Activated CD4-positive, alpha-beta memory T cell treated with anti-CD3 and anti-CD28 coated beads for 36 hours (primary cell): ENCODE data around the gene RERE. TPM values are rescaled to one million over a fixed set of nuclear protein-coding genes. Genes with fewer than 3 reads are reported as not detected.
A peak's percentile ranks its signal among the peaks of the same experiment; 100 is the strongest.
"Not testable (repeated sequence)": the region's sequence is repeated elsewhere in the genome, so short reads cannot be mapped to it uniquely, and the experiment has no call there.

Experiments
- CTCF ChIA-PET: fragments of 350-600 bp; sonication (Branson Sonifier 250); formaldehyde crosslinking; loops from one replicate; lab custom pipeline; 2021; ENCODE audit warnings: antibody characterized with exemption, inconsistent platforms; lab: Charles Lee
- POLR2A ChIA-PET: fragments of 350-600 bp; sonication (Branson Sonifier 250); formaldehyde crosslinking; loops from one replicate; lab custom pipeline; 2021; ENCODE audit warnings: antibody characterized with exemption; lab: Charles Lee
- DNase-seq: peaks from one replicate; pipeline ENCODE4 v3.0.0-alpha.2; 2020
- H3K27ac Mint-ChIP-seq: one replicate; pipeline ENCODE4 v1.8.0; 2021; ENCODE audit warnings: mixed read lengths
- H3K27me3 Mint-ChIP-seq: one replicate; pipeline ENCODE4 v1.8.0; 2021; ENCODE audit warnings: mixed read lengths
- H3K36me3 Mint-ChIP-seq: one replicate; pipeline ENCODE4 v1.8.0; 2021; ENCODE audit warnings: mixed read lengths
- H3K4me1 Mint-ChIP-seq: one replicate; pipeline ENCODE4 v1.8.0; 2021; ENCODE audit warnings: low read depth, mixed read lengths
- H3K4me3 Mint-ChIP-seq: one replicate; pipeline ENCODE4 v1.8.0; 2021; ENCODE audit warnings: mild to moderate bottlenecking, mixed read lengths
- H3K9me3 Mint-ChIP-seq: one replicate; pipeline ENCODE4 v1.8.0; 2021; ENCODE audit warnings: mixed read lengths
- intact Hi-C: fragments of 100-400 bp; cut with micrococcal nuclease; formaldehyde crosslinking; loops from one replicate; pipeline ENCODE4 v1.15.1; 2023
- total RNA-seq, 2 experiments: library from RNA; stranded (reverse); gene quantifications; one replicate each; pipeline ENCODE4 v1.2.3, GENCODE V29; 2021

Gene RERE
- total RNA-seq, 2 experiments from 2014 or later: 45.0 to 50.5 TPM

- Mint-ChIP-seq H3K9me3 (no peaks in the 10 kb centered on the region), H3K36me3 (no peaks in the 10 kb centered on the region), H3K4me3 (no peak overlapping the region), H3K27me3 (no peaks in the 10 kb centered on the region), H3K27ac (no peak overlapping the region), H3K4me1 (peaks cover 58% of the 10 kb centered on the region)
- ChIA-PET CTCF (interaction anchor here (0.8 to 1.1 kb wide), 3 partner anchors 25 to 221 kb away, joined by 3 to 4 read pairs (median 3); no protein-coding TSS in a partner anchor), POLR2A (no interaction called here)
- no peak for DNase-seq
- intact Hi-C loops: loop anchor here (2.0 kb wide), 1 partner anchor 23 kb away; no protein-coding TSS in a partner anchor
Measured at GRCh38 chr1:8627728-8628127, 189.7 kb downstream of the RERE start.

- intact Hi-C loops: no loop called here
- no peak overlapping the region for H3K27ac Mint-ChIP-seq
- ChIA-PET POLR2A (no interaction called here), CTCF (interaction anchor here (0.6 kb wide), 1 partner anchor 19 kb away, joined by 3 read pairs; no protein-coding TSS in a partner anchor)
- H3K36me3 Mint-ChIP-seq: no peaks in the 10 kb centered on the region
- DNase-seq: no peak
- peaks cover 52% of the 10 kb centered on the region for H3K4me1 Mint-ChIP-seq
- no peaks in the 10 kb centered on the region for H3K9me3 Mint-ChIP-seq
- no peaks in the 10 kb centered on the region for H3K27me3 Mint-ChIP-seq
- no peak overlapping the region for H3K4me3 Mint-ChIP-seq
Measured at GRCh38 chr1:8625981-8626898, 191.2 kb downstream of the RERE start.

- no peaks in the 10 kb centered on the region for H3K27me3 Mint-ChIP-seq
- H3K36me3 Mint-ChIP-seq: no peaks in the 10 kb centered on the region
- peaks cover 51% of the 10 kb centered on the region for H3K4me1 Mint-ChIP-seq
- H3K27ac Mint-ChIP-seq: no peak overlapping the region
- ChIA-PET POLR2A (no interaction called here), CTCF (no interaction called here)
- intact Hi-C loops: no loop called here
- no peak for DNase-seq
- no peak overlapping the region for H3K4me3 Mint-ChIP-seq
- no peaks in the 10 kb centered on the region for H3K9me3 Mint-ChIP-seq
Measured at GRCh38 chr1:8625491-8625890, 191.9 kb downstream of the RERE start.

- DNase-seq: peak; percentile 37
- H3K9me3 Mint-ChIP-seq, H3K27me3 Mint-ChIP-seq, CTCF ChIA-PET, H3K36me3 Mint-ChIP-seq, H3K27ac Mint-ChIP-seq, intact Hi-C loops, POLR2A ChIA-PET, H3K4me3 Mint-ChIP-seq: not testable (repeated sequence)
- H3K4me1 Mint-ChIP-seq: peaks cover 33% of the 10 kb centered on the region
Measured at GRCh38 chr1:8623651-8624192, 193.7 kb downstream of the RERE start.

GRCh38 chr1:8621785-8622348, 195.6 kb downstream of the RERE start:
- H3K36me3 Mint-ChIP-seq, intact Hi-C loops, H3K27me3 Mint-ChIP-seq, H3K9me3 Mint-ChIP-seq, CTCF ChIA-PET, H3K27ac Mint-ChIP-seq, POLR2A ChIA-PET, H3K4me3 Mint-ChIP-seq, DNase-seq: not testable (repeated sequence)
- peaks cover 35% of the 10 kb centered on the region for H3K4me1 Mint-ChIP-seq

DNA sequence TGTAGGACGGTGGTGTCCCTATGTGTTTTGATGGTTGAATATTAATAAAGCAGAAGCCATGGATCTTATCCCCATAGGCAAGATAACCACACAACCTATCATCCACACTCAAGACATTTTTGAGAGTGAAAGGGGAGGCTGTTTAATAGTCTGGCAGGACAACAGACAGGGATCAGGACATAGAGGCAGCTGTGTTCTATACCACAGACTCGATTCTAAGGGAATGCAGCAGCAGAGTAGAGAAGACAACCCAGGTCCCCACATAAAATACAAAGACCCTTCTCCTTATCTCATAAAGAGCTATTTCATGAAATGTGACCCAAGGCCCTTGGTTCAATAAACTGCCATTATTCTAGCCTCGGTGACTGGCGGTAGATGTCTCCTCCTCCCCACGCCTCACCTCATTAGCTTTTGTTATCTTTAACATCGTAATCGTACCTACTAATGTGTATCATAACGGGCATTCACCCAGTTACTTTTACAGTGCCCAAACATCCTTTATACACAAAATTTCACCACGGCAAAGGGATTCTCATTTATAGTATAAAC, 196.3 kb downstream of the RERE start:
- H3K27ac Mint-ChIP-seq, intact Hi-C loops, CTCF ChIA-PET, H3K36me3 Mint-ChIP-seq, H3K27me3 Mint-ChIP-seq, H3K4me3 Mint-ChIP-seq, POLR2A ChIA-PET, H3K9me3 Mint-ChIP-seq, DNase-seq: not testable (repeated sequence)
- peaks cover 27% of the 10 kb centered on the region for H3K4me1 Mint-ChIP-seq

GRCh38 chr1:8619917-8620502, 197.4 kb downstream of the RERE start:
- H3K36me3 Mint-ChIP-seq, H3K4me3 Mint-ChIP-seq, H3K9me3 Mint-ChIP-seq, intact Hi-C loops, POLR2A ChIA-PET, H3K27ac Mint-ChIP-seq, H3K27me3 Mint-ChIP-seq, DNase-seq, CTCF ChIA-PET: not testable (repeated sequence)
- peaks cover 21% of the 10 kb centered on the region for H3K4me1 Mint-ChIP-seq

DNA sequence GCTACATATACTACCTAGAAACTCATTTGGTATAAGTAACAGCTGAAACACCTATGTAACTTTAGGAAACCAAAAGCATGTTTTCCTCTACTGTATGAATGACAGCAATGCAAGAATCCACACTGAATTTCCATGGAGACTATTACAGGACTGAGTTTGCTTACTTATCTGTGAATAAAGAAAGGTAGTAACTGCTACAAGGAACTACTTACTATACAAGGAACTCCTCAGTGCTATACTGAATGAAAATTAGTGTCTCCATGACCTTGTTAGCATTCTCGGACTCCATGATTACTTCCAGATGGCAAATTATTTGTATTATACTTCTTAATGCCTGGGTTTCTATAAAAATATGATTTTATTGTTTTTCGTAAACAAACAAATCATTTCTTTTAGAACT, 198.0 kb downstream of the RERE start:
- DNase-seq, H3K4me3 Mint-ChIP-seq, H3K27ac Mint-ChIP-seq, H3K9me3 Mint-ChIP-seq, H3K27me3 Mint-ChIP-seq, H3K36me3 Mint-ChIP-seq, intact Hi-C loops, POLR2A ChIA-PET, CTCF ChIA-PET: not testable (repeated sequence)
- H3K4me1 Mint-ChIP-seq: peaks cover 23% of the 10 kb centered on the region

- intact Hi-C loops, POLR2A ChIA-PET, H3K9me3 Mint-ChIP-seq, H3K27me3 Mint-ChIP-seq, H3K36me3 Mint-ChIP-seq, H3K27ac Mint-ChIP-seq, DNase-seq, H3K4me3 Mint-ChIP-seq: not testable (repeated sequence)
- H3K4me1 Mint-ChIP-seq: peaks cover 16% of the 10 kb centered on the region
- CTCF ChIA-PET: interaction anchor here (1.8 to 1.9 kb wide), 2 partner anchors 55 to 56 kb away, joined by 5 to 6 read pairs; no protein-coding TSS in a partner anchor
Measured at GRCh38 chr1:8616791-8617190, 200.6 kb downstream of the RERE start.

DNA sequence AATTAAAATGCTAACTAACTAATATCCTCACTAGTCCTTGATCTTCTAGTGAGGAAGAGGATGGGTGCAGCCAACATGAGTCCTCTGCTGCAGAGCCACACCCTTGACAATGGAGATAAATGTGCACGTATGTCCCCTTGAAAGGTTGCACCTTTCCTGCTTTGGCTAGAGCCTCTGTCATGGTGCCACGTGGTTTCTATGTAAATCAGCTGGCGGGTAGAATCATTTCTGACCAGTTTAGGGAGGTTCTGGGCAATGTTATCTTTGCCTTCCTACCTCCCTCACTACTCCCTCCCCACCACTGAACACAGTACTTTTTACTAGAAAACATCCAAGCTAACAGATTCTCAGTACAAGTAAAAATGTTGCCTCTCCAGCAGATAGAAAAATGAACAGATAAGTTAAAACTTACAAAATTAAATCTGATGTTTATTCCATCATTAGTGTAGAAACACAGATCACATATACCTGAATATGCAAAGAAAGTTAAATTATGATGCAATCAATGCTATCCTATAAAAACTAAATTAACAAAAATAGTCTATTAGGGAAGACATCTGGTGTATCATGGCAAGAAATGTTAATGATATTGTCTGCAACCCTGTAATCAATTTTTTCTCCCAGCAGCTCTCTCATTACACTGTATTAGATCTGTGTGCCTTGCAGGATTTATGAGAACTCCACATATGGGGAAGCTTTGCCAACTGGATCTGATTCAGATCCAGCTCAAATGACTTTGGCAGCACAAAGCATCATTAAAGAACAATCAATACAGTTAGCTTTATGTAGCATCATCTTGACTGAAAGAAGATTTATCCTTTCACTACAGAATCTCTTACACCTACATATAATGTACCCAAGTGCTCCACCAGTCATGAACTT, 205.6 kb downstream of the RERE start:
- H3K9me3 Mint-ChIP-seq, H3K36me3 Mint-ChIP-seq, POLR2A ChIA-PET, H3K27me3 Mint-ChIP-seq, intact Hi-C loops, H3K4me3 Mint-ChIP-seq: not testable (repeated sequence)
- Mint-ChIP-seq H3K4me1 (peaks cover 17% of the 10 kb centered on the region), H3K27ac (peak overlapping the region; percentile 28)
- CTCF ChIA-PET: interaction anchor here (0.6 to 1.1 kb wide), 2 partner anchors 58 to 238 kb away, joined by 3 to 5 read pairs; no protein-coding TSS in a partner anchor
- DNase-seq: peak; percentile 33

GRCh38 chr1:8607906-8608305, 209.5 kb downstream of the RERE start:
- no peaks in the 10 kb centered on the region for H3K27me3 Mint-ChIP-seq
- H3K4me3 Mint-ChIP-seq: no peak overlapping the region
- no peak overlapping the region for H3K27ac Mint-ChIP-seq
- ChIA-PET POLR2A (interaction anchor here (0.6 kb wide), 1 partner anchor 142 kb away, joined by 5 read pairs; no protein-coding TSS in a partner anchor), CTCF (interaction anchor here (0.7 kb wide), 1 partner anchor 19 kb away, joined by 3 read pairs; no protein-coding TSS in a partner anchor)
- H3K36me3 Mint-ChIP-seq: peaks cover 4% of the 10 kb centered on the region
- DNase-seq: no peak
- no peaks in the 10 kb centered on the region for H3K9me3 Mint-ChIP-seq
- peaks cover 35% of the 10 kb centered on the region for H3K4me1 Mint-ChIP-seq
- intact Hi-C loops: loop anchor here (10.0 kb wide), 1 partner anchor 83 kb away; no protein-coding TSS in a partner anchor
